IMR-90 (cell line): Measurements from ENCODE around the gene SYNPO2. TPM values are rescaled to one million over a fixed set of nuclear protein-coding genes. Genes with fewer than 3 reads are reported as not detected.

Experiments
- ATAC-seq: fragments of 200-7000 bp; cut with Tn5 transposase; 2 replicates; pipeline ENCODE4 v1.9.1; 2020; ENCODE audit warnings: low read depth, mild to moderate bottlenecking, moderate library complexity
- BruUV-seq: library from RNA; stranded (reverse); fragments of 400-500 nt; replicated peaks from 2 replicates; lab custom pipeline; 2021; lab: Mats Ljungman, UMichigan
- CTCF ChIA-PET: fragments of 300-600 bp; formaldehyde crosslinking; extraction: SDS; loops from one replicate; lab custom pipeline; 2021; ENCODE audit warnings: antibody characterized with exemption; lab: Yijun Ruan, JAX
- POLR2A ChIA-PET: fragments of 300-600 bp; sonication (Branson Sonifier 250); formaldehyde crosslinking; loops from one replicate; lab custom pipeline; 2022; ENCODE audit warnings: antibody characterized with exemption; ENCODE audit not compliant: unreplicated experiment; lab: Charles Lee
- DNase-seq: peaks from one replicate; pipeline ENCODE4 v3.0.0; 2013
- H2AFZ ChIP-seq: replicated peaks from 2 replicates; pipeline ENCODE3; 2013; ENCODE audit warnings: low read length, mild to moderate bottlenecking; ENCODE audit not compliant: poor library complexity
- H2AK5ac ChIP-seq: 2 replicates; pipeline ENCODE4 v1.6.1; 2013; ENCODE audit warnings: low read depth, low read length, inconsistent platforms
- H2AK9ac ChIP-seq: replicated peaks from 2 replicates; pipeline ENCODE3; 2013; ENCODE audit warnings: mild to moderate bottlenecking, low read depth, low read length, moderate library complexity; ENCODE audit not compliant: poor library complexity
- H2BK120ac ChIP-seq: 2 replicates; pipeline ENCODE4 v1.6.1; 2013; ENCODE audit warnings: low read depth, low read length, inconsistent platforms
- H2BK15ac ChIP-seq: 3 replicates; pipeline ENCODE4 v1.6.1; 2013; ENCODE audit warnings: low read depth, low read length, inconsistent platforms
- H2BK20ac ChIP-seq: 2 replicates; pipeline ENCODE4 v1.6.1; 2013; ENCODE audit warnings: low read depth, mild to moderate bottlenecking, inconsistent platforms, low read length, moderate library complexity
- H2BK5ac ChIP-seq: 2 replicates; pipeline ENCODE4 v1.6.1; 2013; ENCODE audit warnings: mild to moderate bottlenecking, low read depth, low read length, inconsistent platforms; ENCODE audit not compliant: poor library complexity, severe bottlenecking
- H3K14ac ChIP-seq: replicated peaks from 2 replicates; pipeline ENCODE4 v1.6.1; 2013; ENCODE audit warnings: low read depth, low read length, inconsistent platforms
- H3K18ac ChIP-seq: 2 replicates; pipeline ENCODE4 v1.6.1; 2013; ENCODE audit warnings: low read depth, low read length, control low read depth
- H3K23ac ChIP-seq: 2 replicates; pipeline ENCODE4 v1.6.1; 2013; ENCODE audit warnings: low read depth, low read length, inconsistent platforms
- H3K27ac ChIP-seq: 2 replicates; pipeline ENCODE4 v1.5.1; 2013; ENCODE audit warnings: mild to moderate bottlenecking, control low read depth, low read length; ENCODE audit not compliant: insufficient read depth
- H3K27me3 ChIP-seq: 2 replicates; pipeline ENCODE4 v1.6.1; 2013; ENCODE audit warnings: low read length; ENCODE audit not compliant: control insufficient read depth, insufficient read depth
- H3K36me3 ChIP-seq: 2 replicates; pipeline ENCODE4 v1.6.1; 2013; ENCODE audit warnings: low read length, mixed read lengths; ENCODE audit not compliant: control insufficient read depth, insufficient read depth
- H3K4ac ChIP-seq: 2 replicates; pipeline ENCODE4 v1.6.1; 2013; ENCODE audit warnings: low read depth, low read length, inconsistent platforms
- H3K4me1 ChIP-seq: 2 replicates; pipeline ENCODE4 v1.6.1; 2013; ENCODE audit warnings: low read length, mixed read lengths; ENCODE audit not compliant: control insufficient read depth, insufficient read depth
- H3K4me2 ChIP-seq: 2 replicates; pipeline ENCODE4 v1.6.1; 2013; ENCODE audit warnings: low read depth, mild to moderate bottlenecking, control low read depth, low read length, moderate library complexity
- H3K4me3 ChIP-seq: 2 replicates; pipeline ENCODE4 v1.5.1; 2013; ENCODE audit warnings: low read depth, mild to moderate bottlenecking, control low read depth, low read length, moderate library complexity; ENCODE audit not compliant: insufficient read depth
- H3K56ac ChIP-seq: 2 replicates; pipeline ENCODE4 v1.6.1; 2013; ENCODE audit warnings: low read length, inconsistent platforms; ENCODE audit not compliant: insufficient read depth; ENCODE audit errors: extremely low read depth
- H3K79me1 ChIP-seq, 2 experiments: 2 replicates each; pipeline ENCODE4 v1.6.1; 2013; ENCODE audit warnings: low read length in 2 of 2, inconsistent platforms in 1 of 2, low read depth in 1 of 2
- H3K9ac ChIP-seq: 2 replicates; pipeline ENCODE4 v1.6.1; 2013; ENCODE audit warnings: low read depth, low read length, control low read depth
- H3K9me1 ChIP-seq: 2 replicates; pipeline ENCODE4 v1.6.1; 2013; ENCODE audit warnings: low read length, inconsistent platforms; ENCODE audit not compliant: insufficient read depth
- H3K9me3 ChIP-seq: 2 replicates; pipeline ENCODE4 v1.6.1; 2013; ENCODE audit warnings: low read length; ENCODE audit not compliant: control insufficient read depth, insufficient read depth
- H4K20me1 ChIP-seq: 2 replicates; pipeline ENCODE4 v1.6.1; 2013; ENCODE audit warnings: low read length, inconsistent platforms; ENCODE audit not compliant: insufficient read depth
- H4K5ac ChIP-seq: 2 replicates; pipeline ENCODE4 v1.6.1; 2013; ENCODE audit warnings: mild to moderate bottlenecking, low read depth, low read length, control low read depth
- H4K8ac ChIP-seq, 2 experiments: 2 replicates each; pipeline ENCODE4 v1.6.1; 2013; ENCODE audit warnings: low read depth in 2 of 2, low read length in 2 of 2, control low read depth in 1 of 2, inconsistent platforms in 1 of 2
- H4K91ac ChIP-seq: 2 replicates; pipeline ENCODE4 v1.6.1; 2013; ENCODE audit warnings: low read depth, low read length, inconsistent platforms; ENCODE audit not compliant: insufficient read depth
- BHLHE40 ChIP-seq: fragments of 150-350 bp; IDR thresholded peaks from 2 replicates; pipeline ENCODE4 v1.6.1; 2016; ENCODE audit warnings: mild to moderate bottlenecking, low read depth, low read length
- CEBPB ChIP-seq: IDR thresholded peaks from 2 replicates; pipeline ENCODE4 v1.6.1; 2012; ENCODE audit warnings: low read depth, low read length, improper control_type of control experiment
- MAZ ChIP-seq: IDR thresholded peaks from 2 replicates; pipeline ENCODE4 v1.6.1; 2012; ENCODE audit warnings: low read depth, mild to moderate bottlenecking, low read length, improper control_type of control experiment, moderate library complexity, borderline replicate concordance
- POLR2A ChIP-seq: IDR thresholded peaks from 2 replicates; pipeline ENCODE4 v1.6.1; 2012; ENCODE audit warnings: mild to moderate bottlenecking, low read depth, low read length
- RAD21 ChIP-seq: IDR thresholded peaks from 2 replicates; pipeline ENCODE4 v1.6.1; 2012; ENCODE audit warnings: low read length, improper control_type of control experiment
- WGBS, 2 experiments: methylation state at CpG; one replicate each; pipeline versions ENCODE4 v1.1.5 to v1.1.7; 2013; ENCODE audit warnings: missing lambda C conversion rate in 2 of 2; ENCODE audit not compliant: insufficient read length in 1 of 2; ENCODE audit errors: extremely low coverage in 2 of 2; 5-methylcytosine and 5-hydroxymethylcytosine counted together
- dilution Hi-C: fragments of 300-500 bp; cut with HindIII; formaldehyde crosslinking; loops from one replicate; pipeline ENCODE4 v1.14.3; 2018; ENCODE audit warnings: low sequenced_read_pairs; ENCODE audit not compliant: unreplicated experiment
- in situ Hi-C: fragments of 300-500 bp; cut with MboI; formaldehyde crosslinking; loops from 3 replicates; pipeline ENCODE4 v1.14.3; 2019; ENCODE audit warnings: low sequenced_read_pairs, inconsistent platforms, mixed read lengths
- intact Hi-C: fragments of 100-400 bp; cut with micrococcal nuclease; formaldehyde crosslinking; loops from 2 replicates; pipeline ENCODE4 v1.10.0; 2022
- polyA plus RNA-seq, 3 experiments: library from polyadenylated mRNA; depleted of rRNA; stranded (reverse); fragments of >200 nt; gene quantifications; 2 replicates each; pipeline ENCODE4 v1.2.3, GENCODE V29; 2012; ENCODE audit warnings: low replicate concordance in 1 of 3
- total RNA-seq: library from RNA; depleted of rRNA; stranded (reverse); fragments of >200 nt; gene quantifications from 2 replicates; pipeline ENCODE4 v1.2.3, GENCODE V29; 2012
- TF ChIP-seq, protein P1 (sequence below): conservative IDR thresholded peaks from 2 replicates; pipeline ENCODE4 v1.5.1; 2012; ENCODE audit warnings: mild to moderate bottlenecking, low read depth, low read length, improper control_type of control experiment

The SYNPO2 gene
- total and polyA plus RNA-seq, 2 of the 4 experiments (the other 2 are of a cell fraction): 0.99 to 1.8 TPM

DNA sequence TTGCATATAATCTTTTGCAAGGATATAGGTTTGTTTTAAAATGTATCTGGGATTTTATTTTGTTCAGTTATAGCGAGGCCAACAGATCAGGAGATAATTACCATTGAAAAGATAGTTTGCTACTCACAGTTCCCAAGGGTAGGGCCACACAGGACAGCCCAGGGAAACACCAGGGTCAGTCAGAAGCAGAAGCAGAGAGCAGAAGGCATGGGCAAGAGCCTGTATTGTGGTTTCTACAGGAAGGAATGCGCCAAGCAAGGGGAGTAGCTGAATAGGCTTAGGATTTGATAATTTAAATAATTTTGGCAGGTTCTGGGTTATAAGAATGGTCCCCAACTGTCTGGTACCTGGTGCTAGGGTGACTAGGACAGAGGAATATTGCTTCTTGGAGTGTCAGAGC lies 61.6 kb downstream of the SYNPO2 start:
- Histone ChIP-seq H3K4me1 (no peaks in the 10 kb centered on the region), H2BK120ac (no peak overlapping the region), H3K23ac (no peak overlapping the region), H3K14ac (no peak overlapping the region), H3K56ac (no peak overlapping the region), H4K8ac (no peak overlapping the region), H2BK20ac (no peak overlapping the region), H4K91ac (no peak overlapping the region), H3K4ac (no peak overlapping the region), H2AK5ac (peak overlapping the region; percentile 14; the same call in 1 of the 2 replicates), H3K27ac (no peak overlapping the region), H2BK5ac (no peak overlapping the region), H3K79me1 (no peaks in the 10 kb centered on the region), H3K36me3 (no peaks in the 10 kb centered on the region), H3K4me3 (no peak overlapping the region), H3K18ac (no peak overlapping the region), H3K27me3 (no peaks in the 10 kb centered on the region), H4K20me1 (no peaks in the 10 kb centered on the region), H2AK9ac (no peak overlapping the region), H3K9me1 (no peaks in the 10 kb centered on the region), H3K9me3 (no peaks in the 10 kb centered on the region), H3K9ac (no peak overlapping the region), H2AFZ (no peak overlapping the region), H2BK15ac (no peak overlapping the region), H3K4me2 (no peak overlapping the region), H4K5ac (no peak overlapping the region)
- TF ChIP-seq, protein P1, sequence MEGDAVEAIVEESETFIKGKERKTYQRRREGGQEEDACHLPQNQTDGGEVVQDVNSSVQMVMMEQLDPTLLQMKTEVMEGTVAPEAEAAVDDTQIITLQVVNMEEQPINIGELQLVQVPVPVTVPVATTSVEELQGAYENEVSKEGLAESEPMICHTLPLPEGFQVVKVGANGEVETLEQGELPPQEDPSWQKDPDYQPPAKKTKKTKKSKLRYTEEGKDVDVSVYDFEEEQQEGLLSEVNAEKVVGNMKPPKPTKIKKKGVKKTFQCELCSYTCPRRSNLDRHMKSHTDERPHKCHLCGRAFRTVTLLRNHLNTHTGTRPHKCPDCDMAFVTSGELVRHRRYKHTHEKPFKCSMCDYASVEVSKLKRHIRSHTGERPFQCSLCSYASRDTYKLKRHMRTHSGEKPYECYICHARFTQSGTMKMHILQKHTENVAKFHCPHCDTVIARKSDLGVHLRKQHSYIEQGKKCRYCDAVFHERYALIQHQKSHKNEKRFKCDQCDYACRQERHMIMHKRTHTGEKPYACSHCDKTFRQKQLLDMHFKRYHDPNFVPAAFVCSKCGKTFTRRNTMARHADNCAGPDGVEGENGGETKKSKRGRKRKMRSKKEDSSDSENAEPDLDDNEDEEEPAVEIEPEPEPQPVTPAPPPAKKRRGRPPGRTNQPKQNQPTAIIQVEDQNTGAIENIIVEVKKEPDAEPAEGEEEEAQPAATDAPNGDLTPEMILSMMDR: no peak
- TF ChIP-seq POLR2A (no peak), BHLHE40 (no peak), RAD21 (no peak), MAZ (no peak), CEBPB (no peak)
- POLR2A ChIA-PET: no interaction called here
- no CpG with 5 or more reads among the region's 2 CpGs for WGBS, 2 experiments
- no peak for ATAC-seq
- dilution Hi-C loops (no loop called here), in situ Hi-C loops (loop anchor here (25.0 kb wide), 1 partner anchor 413 kb away; no protein-coding TSS in a partner anchor), intact Hi-C loops (no loop called here)
- DNase-seq: no peak
- CTCF ChIA-PET: interaction anchor here (1.0 kb wide), 1 partner anchor 251 kb away, joined by 6 read pairs; no protein-coding TSS in a partner anchor
- BruUV-seq: no TSS peak
